Keratinocyte (primary cell): Measurements from ENCODE around the gene LPCAT1. TPM values are rescaled to one million over a fixed set of nuclear protein-coding genes. Genes with fewer than 3 reads are reported as not detected.

ENCODE experiments used
- DNase-seq: peaks from one replicate; pipeline ENCODE4 v3.0.0-alpha.2; 2011; ENCODE audit warnings: low read depth, missing footprints, low spot score
- FAIRE-seq: peaks from 2 replicates; lab custom pipeline; 2011; peaks lifted over from hg19 to GRCh38; lab: Jason Lieb, UNC
- H2AFZ ChIP-seq: 2 replicates; pipeline ENCODE4 v1.6.0; 2012; ENCODE audit warnings: low read length, control low read depth, inconsistent platforms; ENCODE audit not compliant: control insufficient read depth
- H3K27ac ChIP-seq: 2 replicates; pipeline ENCODE4 v1.5.1; 2011; ENCODE audit warnings: low read length; ENCODE audit not compliant: control insufficient read depth, insufficient read depth
- H3K27me3 ChIP-seq: 3 replicates; pipeline ENCODE4 v1.6.0; 2011; ENCODE audit warnings: low read length; ENCODE audit not compliant: control insufficient read depth, insufficient read depth; ENCODE audit errors: extremely low read depth
- H3K36me3 ChIP-seq, 2 experiments: 2 replicates in 1 of 2; 3 replicates in 1 of 2; pipeline ENCODE4 v1.5.1; 2011; ENCODE audit warnings: low read length in 2 of 2, mild to moderate bottlenecking in 1 of 2; ENCODE audit not compliant: control insufficient read depth in 2 of 2, insufficient read depth in 2 of 2; ENCODE audit errors: extremely low read depth in 1 of 2
- H3K4me1 ChIP-seq: 3 replicates; pipeline ENCODE4 v1.5.1; 2011; ENCODE audit warnings: low read length; ENCODE audit not compliant: control insufficient read depth, insufficient read depth; ENCODE audit errors: extremely low read depth
- H3K4me2 ChIP-seq: 3 replicates; pipeline ENCODE4 v1.6.0; 2011; ENCODE audit warnings: low read depth, low read length; ENCODE audit not compliant: control insufficient read depth, insufficient read depth; ENCODE audit errors: extremely low read depth
- H3K4me3 ChIP-seq, 3 experiments: fragments of 200-600 bp in 1 of 3; sonication (generic) in 1 of 3; 2 replicates in 2 of 3; 3 replicates in 1 of 3; pipeline ENCODE4 v1.5.1; 2011 to 2016; ENCODE audit warnings: low read length in 3 of 3, mild to moderate bottlenecking in 3 of 3, control low read depth in 2 of 3, inconsistent platforms in 1 of 3, low read depth in 1 of 3, mixed read lengths in 1 of 3, mixed run types in 1 of 3, moderate library complexity in 1 of 3; ENCODE audit not compliant: control insufficient read depth in 2 of 3, insufficient read depth in 2 of 3; ENCODE audit errors: extremely low read depth in 1 of 3
- H3K79me2 ChIP-seq: 2 replicates; pipeline ENCODE4 v1.6.0; 2012; ENCODE audit warnings: low read length; ENCODE audit not compliant: control insufficient read depth, insufficient read depth
- H3K9ac ChIP-seq: 3 replicates; pipeline ENCODE4 v1.6.0; 2011; ENCODE audit warnings: low read length; ENCODE audit not compliant: control insufficient read depth, insufficient read depth; ENCODE audit errors: extremely low read depth
- H3K9me1 ChIP-seq: 3 replicates; pipeline ENCODE4 v1.6.0; 2011; ENCODE audit warnings: low read length; ENCODE audit not compliant: control insufficient read depth, insufficient read depth; ENCODE audit errors: extremely low read depth
- H3K9me3 ChIP-seq: 2 replicates; pipeline ENCODE4 v1.5.1; 2012; ENCODE audit warnings: low read depth, low read length; ENCODE audit not compliant: control insufficient read depth
- H4K20me1 ChIP-seq: 3 replicates; pipeline ENCODE4 v1.6.0; 2011; ENCODE audit warnings: low read length; ENCODE audit not compliant: control insufficient read depth, insufficient read depth; ENCODE audit errors: extremely low read depth
- EZH2 ChIP-seq: IDR thresholded peaks from one replicate; pipeline ENCODE4 v1.6.1; 2012; ENCODE audit warnings: inconsistent platforms, mild to moderate bottlenecking, low read length, moderate library complexity
- dilution Hi-C: fragments of 300-500 bp; cut with MboI; formaldehyde crosslinking; loops from one replicate; pipeline ENCODE4 v1.7.0; 2020; ENCODE audit warnings: low sequenced_read_pairs; ENCODE audit not compliant: extremely low pct_ligation_motif_present
- polyA plus RNA-seq, 5 experiments: library from polyadenylated mRNA; depleted of rRNA in 3 of 5; stranded (reverse) in 3 of 5; stranded (forward) in 1 of 5; unstranded in 1 of 5; fragments of >200 nt; gene quantifications; 1 replicate in 1 of 5; 2 replicates in 3 of 5; 3 replicates in 1 of 5; pipeline versions ENCODE4 v1.2.1 to v1.2.3, GENCODE V29; 2011 to 2012; ENCODE audit warnings: missing spikeins in 2 of 5, low read depth in 1 of 5, low replicate concordance in 1 of 5
- TF ChIP-seq, protein P1 (sequence below), 3 experiments: IDR thresholded peaks in 1 of 3; conservative IDR thresholded peaks in 1 of 3; optimal IDR thresholded peaks in 1 of 3; 2 replicates in 2 of 3; 3 replicates in 1 of 3; pipeline versions ENCODE3 to v1.5.1; 2011; ENCODE audit warnings: low read length in 3 of 3, mild to moderate bottlenecking in 3 of 3, moderate library complexity in 2 of 3, control low read depth in 1 of 3, inconsistent platforms in 1 of 3; ENCODE audit not compliant: insufficient read depth in 2 of 3; ENCODE audit errors: extremely low read depth in 1 of 3

LPCAT1 gene
- polyA plus RNA-seq, 1 donor (not counting 4 experiments of a cell fraction or from before 2014, with no cell fraction given): 32.9 TPM

GRCh38 chr5:1543398-1544293 lies 19.9 kb upstream of the LPCAT1 start:
- H3K9me3 ChIP-seq: no peaks in the 10 kb centered on the region
- no peaks in the 10 kb centered on the region for H3K79me2 ChIP-seq
- no peak overlapping the region for H2AFZ ChIP-seq
- dilution Hi-C loops: no loop called here
- H4K20me1 ChIP-seq: no peaks in the 10 kb centered on the region
- H3K9ac ChIP-seq: no peak overlapping the region
- no peak overlapping the region for H3K4me2 ChIP-seq
- TF ChIP-seq, protein P1, sequence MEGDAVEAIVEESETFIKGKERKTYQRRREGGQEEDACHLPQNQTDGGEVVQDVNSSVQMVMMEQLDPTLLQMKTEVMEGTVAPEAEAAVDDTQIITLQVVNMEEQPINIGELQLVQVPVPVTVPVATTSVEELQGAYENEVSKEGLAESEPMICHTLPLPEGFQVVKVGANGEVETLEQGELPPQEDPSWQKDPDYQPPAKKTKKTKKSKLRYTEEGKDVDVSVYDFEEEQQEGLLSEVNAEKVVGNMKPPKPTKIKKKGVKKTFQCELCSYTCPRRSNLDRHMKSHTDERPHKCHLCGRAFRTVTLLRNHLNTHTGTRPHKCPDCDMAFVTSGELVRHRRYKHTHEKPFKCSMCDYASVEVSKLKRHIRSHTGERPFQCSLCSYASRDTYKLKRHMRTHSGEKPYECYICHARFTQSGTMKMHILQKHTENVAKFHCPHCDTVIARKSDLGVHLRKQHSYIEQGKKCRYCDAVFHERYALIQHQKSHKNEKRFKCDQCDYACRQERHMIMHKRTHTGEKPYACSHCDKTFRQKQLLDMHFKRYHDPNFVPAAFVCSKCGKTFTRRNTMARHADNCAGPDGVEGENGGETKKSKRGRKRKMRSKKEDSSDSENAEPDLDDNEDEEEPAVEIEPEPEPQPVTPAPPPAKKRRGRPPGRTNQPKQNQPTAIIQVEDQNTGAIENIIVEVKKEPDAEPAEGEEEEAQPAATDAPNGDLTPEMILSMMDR (optimal IDR thresholded peaks at IDR 0.05 in 1 of 3, IDR thresholded peaks at IDR 0.05 in 1 of 3, conservative IDR thresholded peaks at IDR 0.05 in 1 of 3; ENCODE audit: extremely low read depth in 1 of 3, insufficient read depth in 2 of 3, low read length in 3 of 3): no peak
- no peak for TF ChIP-seq EZH2
- FAIRE-seq (no peak), DNase-seq (no peak)
- no peak overlapping the region for H3K27ac ChIP-seq
- no peaks in the 10 kb centered on the region for H3K9me1 ChIP-seq
- H3K36me3 ChIP-seq: no peaks in the 10 kb centered on the region
- no peak overlapping the region for H3K4me3 ChIP-seq
- H3K4me1 ChIP-seq: peaks cover 2% of the 10 kb centered on the region
- H3K27me3 ChIP-seq: no peaks in the 10 kb centered on the region

DNA sequence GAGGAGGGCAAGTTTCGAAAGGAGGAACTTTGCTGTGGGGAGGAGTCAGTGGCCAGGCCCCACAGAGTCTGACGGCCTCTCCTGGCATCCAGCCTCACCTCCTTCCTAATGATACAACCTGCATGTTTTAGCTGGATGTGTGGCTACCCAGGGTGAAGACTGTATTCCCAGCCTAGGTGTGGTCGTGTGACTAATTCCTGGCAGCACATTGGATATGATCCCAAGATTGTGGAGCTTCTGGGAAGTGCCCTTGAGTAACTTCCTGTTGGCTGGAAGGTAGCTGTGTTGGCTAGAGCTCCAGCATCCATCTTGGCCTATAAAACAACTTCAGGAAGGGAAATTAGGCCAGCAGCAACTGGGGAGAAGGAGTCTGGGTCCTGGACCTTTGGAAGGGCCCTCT lies 19.0 kb upstream of the LPCAT1 start:
- H3K79me2 ChIP-seq: no peaks in the 10 kb centered on the region
- peaks cover 2% of the 10 kb centered on the region for H3K4me1 ChIP-seq
- no peaks in the 10 kb centered on the region for H3K36me3 ChIP-seq
- no peaks in the 10 kb centered on the region for H3K9me3 ChIP-seq
- FAIRE-seq (peak; percentile 97), DNase-seq (peak; percentile 98)
- no peak overlapping the region for H3K9ac ChIP-seq
- dilution Hi-C loops: no loop called here
- H3K27ac ChIP-seq: peak overlapping the region; percentile 28
- H2AFZ ChIP-seq: peak overlapping the region; percentile 82
- no peaks in the 10 kb centered on the region for H4K20me1 ChIP-seq
- TF ChIP-seq, protein P1 (optimal IDR thresholded peaks at IDR 0.05 in 1 of 3, IDR thresholded peaks at IDR 0.05 in 1 of 3, conservative IDR thresholded peaks at IDR 0.05 in 1 of 3; ENCODE audit: extremely low read depth in 1 of 3, insufficient read depth in 2 of 3, low read length in 3 of 3): no peak
- TF ChIP-seq EZH2: no peak
- H3K27me3 ChIP-seq: no peaks in the 10 kb centered on the region
- no peaks in the 10 kb centered on the region for H3K9me1 ChIP-seq
- H3K4me3 ChIP-seq: no peak overlapping the region
- peak overlapping the region; percentile 46 for H3K4me2 ChIP-seq
